ENCODE data around the gene CACHD1.
"Not testable (repeated sequence)": the region's sequence is repeated elsewhere in the genome, so short reads cannot be mapped to it uniquely, and the experiment has no call there.

Gene CACHD1

DNA sequence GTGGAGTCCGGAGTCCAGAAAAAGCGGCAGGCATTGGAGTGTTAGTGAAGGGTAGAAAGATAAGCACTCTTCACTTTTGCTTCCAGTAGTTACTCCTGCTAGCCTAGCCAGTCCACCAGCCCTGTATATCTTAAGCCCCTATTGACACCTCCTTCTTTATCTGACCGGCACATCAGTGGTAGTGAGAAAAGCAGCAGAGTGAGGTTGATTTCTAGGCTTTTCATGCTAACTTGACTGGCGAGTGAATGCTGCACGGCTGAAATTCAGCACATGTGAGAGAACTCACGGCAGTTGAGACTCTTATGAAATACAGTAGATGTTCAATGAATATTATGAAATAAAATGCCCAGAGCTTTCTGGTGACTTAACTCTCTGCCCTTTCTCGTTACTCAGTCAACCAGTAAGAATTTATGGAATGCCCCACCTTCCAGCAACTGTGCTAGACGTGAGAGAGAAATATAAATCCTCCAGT lies 128.2 kb downstream of the CACHD1 start:
- DNase-seq, result no peak

DNA sequence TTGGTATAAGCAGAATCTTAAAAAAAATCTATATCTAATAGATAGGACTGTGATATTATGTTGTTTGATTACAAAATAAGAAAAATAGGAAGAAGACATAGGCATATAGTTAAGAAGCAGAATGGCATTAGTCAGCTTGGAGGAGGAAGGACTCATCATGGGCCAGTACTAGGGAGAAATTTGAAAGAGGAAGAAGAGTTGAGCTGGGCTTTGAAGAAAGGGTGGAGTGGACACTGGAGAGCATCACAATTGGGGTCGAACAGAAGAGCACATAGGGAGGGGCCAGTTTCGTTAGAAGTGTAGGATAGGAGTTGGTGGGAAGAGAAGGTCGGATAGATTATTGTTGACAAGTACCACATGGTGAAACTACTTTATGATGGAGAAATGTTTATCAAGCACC lies 129.3 kb downstream of the CACHD1 start:
- DNase-seq, result no peak

DNA sequence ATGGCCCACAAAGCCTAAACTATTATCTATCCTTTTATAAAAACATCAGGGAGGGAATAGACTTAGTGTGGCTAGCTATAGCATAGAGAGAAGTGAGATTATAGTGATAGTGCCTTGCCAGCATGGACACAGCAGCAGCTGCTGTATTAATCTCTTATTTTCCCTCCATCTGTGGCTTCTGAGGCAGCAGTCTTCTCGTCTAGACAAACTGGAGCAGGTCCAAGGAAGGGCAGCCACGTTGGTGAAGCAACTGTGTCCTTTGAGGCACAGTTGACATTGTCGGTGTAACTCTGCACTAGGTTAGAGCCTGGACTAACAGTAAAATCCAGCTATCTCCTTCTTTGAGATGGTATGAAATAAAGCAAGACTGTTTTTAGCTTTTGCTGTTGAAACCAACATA lies 131.3 kb downstream of the CACHD1 start:
- DNase-seq, result no peak

DNA sequence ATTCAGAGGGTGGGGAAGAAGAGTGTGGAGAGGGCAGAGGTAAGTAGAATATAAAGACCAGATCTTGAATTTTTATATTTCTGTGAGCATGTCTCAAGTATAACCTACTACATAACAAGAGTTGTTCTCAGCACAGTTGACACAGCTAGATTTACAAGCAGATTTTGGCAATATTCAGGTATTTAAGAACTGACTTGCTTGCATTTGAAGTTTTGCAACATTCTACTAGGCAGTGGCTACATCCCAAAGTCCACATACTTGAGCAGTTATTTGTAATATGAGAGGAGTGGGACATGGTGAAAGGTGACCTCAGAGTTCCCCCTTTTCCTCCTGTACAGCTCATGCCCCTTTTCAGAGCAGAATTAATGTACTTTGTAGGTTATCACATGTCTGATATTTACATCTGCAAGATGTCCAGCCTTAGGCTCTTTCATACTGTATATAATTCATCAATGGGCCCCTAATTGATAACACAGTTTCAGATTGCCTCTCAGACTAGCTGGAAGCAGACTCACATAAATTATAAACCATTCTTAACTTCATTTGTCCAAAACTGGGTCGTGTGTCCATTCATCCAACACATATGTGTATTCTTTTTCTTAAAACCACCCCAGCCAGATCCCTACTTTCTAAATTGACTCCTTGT lies 138.2 kb downstream of the CACHD1 start:
- no peak for DNase-seq

DNA sequence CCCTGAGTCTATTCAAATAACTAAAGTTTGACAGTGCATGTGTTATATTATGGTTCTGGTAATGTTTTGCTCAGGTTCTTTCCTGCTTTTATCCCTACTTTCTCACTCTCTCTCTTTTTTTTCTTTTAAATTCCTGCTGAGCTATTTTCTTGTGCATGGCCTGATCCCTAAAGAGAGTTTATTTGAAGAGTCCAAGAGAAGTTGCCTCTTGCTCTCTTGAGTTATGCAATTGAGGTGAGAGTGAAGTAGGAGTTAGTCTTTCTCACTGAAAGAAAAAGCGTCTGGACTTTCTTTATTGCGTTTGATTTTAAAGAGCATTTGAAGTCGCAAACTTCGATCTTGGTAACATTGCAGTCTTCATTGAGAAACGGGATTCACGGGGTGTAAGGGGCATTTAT lies 138.7 kb downstream of the CACHD1 start:
- no peak for DNase-seq

DNA sequence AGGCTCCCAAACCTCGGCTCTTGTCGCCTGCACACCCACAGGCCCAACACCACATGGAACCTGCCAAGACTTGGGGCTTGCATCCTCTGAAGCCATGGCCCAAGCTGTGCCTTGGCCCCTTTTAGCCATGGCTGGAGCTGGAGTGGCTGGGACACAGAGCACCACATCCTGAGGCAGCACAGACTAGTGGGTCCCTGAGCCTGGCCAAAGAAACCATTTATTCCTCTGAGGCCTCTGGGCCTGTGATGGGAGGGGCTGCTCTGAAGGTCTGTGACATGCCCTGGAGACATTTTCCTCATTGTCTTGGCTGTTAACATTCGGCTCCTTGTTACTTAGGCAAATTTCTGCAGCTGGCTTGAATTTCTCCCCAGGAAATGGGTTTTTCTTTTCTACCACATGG lies 141.0 kb downstream of the CACHD1 start:
- DNase-seq, result not testable (repeated sequence)

DNA sequence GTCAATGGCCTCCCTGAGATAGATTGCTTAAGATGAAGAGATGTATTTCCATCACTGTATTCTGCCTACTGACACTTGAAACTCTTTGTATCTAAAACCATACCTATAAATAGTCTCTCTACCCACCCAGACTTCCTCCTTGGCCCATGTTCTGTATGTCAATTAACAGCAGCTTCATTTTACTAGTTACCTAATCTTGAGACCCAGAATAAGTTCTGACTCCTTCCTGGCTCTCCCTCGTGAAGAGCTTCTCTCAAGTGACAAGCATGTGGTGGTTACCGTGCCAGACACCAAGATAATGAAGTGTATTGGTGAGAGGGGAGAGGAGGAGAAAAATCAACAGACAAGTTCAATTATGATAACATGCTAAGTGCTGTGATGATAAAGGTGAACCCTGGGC lies 146.1 kb downstream of the CACHD1 start:
- peak in 2 of 3 experiments; percentile 13 to 29 for DNase-seq

DNA sequence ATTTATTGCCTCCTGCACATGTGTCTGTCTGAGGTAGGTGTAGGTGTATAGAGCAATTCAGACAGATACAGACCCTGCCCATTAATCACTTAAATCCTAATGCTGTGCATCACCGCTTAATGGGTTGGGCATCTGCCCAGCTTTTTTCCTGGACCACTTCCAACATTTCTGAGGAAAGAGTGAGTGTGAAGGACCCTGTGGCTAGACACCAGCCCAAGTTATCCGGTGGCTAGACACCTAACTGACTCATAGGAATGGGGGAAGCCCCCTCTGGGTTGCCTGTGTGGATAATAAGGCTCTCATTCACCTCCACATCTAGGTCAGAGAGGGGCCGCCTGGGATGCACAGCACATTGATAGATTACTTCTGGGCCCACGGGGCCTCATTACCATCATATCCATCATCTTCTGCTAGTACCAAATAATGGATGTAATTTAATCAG lies 153.8 kb downstream of the CACHD1 start:
- DNase-seq, result peak in 2 of 3 experiments; percentile 5 to 58

DNA sequence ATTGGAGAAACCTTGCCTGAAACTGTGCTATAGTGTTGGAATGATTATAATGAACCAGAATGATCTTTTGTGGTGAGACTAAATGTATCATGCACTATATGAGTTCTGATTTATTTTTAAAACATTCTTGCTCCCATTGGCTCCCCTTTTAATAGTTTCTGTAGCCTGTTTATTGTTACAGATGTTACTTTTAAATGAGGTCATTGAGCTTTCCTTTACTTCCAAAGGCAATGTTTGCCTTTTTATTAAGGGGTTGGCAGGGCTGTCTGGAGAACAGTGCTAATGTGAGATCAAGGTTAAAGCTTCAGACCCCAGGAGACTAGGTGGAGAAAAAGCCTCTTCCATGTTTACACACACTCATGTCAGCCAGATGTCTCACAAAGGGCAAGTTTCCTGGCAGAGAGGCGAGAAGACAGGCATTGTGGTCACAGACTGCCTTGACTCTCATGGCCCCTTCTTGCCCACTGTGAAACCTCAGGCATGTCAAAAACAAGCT lies 154.3 kb downstream of the CACHD1 start:
- peak in 1 of 3 experiments; percentile 52 for DNase-seq

DNA sequence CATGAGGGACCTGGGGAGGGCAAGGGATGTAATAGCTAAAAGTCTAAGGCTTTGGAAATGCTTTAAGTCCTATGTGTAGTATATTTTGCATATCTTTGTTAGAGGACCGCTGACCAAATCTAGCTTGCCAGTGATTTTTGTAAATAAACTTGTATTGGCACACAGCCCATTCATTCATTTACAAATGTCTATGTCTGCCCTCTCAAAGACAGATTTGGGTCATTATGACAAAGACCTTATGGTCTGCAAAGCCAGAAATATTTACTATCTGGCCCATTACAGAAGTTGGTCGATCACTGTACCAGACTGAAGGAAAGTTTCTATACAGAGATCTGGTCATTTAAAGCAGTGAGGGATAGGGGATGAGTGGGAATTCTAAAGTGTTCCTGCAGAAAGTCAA lies 154.9 kb downstream of the CACHD1 start:
- no peak for DNase-seq

DNA sequence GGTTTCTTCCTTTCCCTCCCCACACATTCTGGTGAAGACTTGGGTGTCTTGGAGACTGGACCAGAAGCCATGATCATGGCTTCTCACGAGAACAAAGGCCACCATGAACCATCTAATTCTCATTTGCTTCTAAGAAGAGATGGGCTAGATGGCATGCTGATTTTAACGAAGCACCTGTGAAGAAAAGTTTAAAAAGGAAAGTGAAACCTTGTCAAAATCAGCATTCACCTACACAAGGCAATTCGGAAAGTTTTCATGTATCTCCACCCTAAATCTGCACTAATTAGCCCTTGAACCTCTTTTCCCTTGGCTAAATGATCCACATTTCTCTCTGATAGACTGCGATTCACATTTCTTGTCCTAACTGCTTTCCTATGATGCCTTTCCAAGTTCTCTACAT lies 160.7 kb downstream of the CACHD1 start:
- no peak for DNase-seq

DNA sequence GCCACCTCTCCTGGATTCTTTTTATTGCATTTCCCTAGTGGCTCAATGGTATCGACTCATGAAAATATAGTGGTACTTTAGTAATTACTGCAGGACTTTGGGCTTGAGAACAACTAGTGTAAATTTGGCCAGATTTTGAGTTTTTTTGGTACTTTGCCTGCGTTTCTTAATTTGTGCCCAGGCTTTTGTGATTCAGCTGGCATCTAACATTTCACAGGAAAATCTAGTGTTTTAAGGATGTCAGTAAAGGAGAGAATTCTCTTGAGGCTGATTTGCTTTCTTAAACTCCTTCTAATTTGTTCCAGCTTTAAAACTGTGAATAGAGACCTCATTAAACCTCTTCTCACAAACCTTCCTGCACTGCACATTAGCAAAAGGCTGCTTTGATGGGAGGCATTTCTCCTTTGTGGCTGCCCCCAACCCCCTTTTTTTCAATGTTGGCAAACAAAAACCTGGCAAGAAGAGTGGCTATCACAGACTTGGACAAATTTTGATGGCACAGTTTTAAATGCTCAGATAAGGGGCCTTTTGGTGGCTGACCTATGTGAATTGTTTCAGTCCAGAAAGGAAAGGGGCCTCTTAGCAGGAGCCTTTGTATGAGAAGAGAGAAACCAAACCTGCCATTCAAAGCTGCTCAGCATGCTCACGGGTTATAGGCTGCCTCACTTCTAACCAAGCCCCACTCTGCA lies 161.6 kb downstream of the CACHD1 start:
- DNase-seq, result no peak

DNA sequence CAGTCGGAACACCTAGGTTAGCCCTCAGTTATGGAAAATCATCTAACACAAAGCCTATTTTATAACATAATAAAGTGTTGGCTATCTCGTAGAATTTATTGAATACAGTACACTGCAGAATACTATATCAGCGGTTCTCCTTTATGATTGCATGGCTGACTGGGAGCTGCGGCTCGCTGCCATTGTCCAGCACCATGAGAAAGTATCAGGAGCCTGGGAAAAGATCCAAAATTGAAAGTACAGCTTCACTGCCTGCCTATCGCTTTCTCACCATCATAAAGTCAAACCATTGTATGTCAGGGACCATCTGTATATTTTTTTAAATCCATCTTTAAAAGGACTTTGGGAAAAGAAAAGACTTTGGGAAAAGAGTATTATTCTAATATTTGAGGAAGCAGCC lies 163.0 kb downstream of the CACHD1 start:
- DNase-seq, result no peak

DNA sequence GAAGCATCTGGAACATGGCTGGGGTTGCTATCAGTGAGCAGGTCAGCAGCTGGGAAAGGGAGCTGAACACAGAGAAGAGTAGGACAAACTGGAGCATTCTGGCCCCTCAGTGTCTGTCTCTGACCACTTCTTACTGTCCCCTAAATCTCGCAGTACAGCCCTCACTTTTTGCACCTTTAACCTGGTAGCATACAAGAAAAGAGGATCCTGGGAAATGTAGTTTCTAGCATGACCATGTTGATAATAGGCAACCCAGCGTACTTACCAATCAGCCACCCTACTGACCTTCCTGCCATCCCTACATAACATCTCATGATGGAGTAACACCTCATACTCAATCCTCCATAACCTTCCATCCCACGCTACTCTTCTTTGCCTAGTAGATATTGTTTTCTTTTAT lies 175.8 kb downstream of the CACHD1 start:
- DNase-seq, result no peak

DNA sequence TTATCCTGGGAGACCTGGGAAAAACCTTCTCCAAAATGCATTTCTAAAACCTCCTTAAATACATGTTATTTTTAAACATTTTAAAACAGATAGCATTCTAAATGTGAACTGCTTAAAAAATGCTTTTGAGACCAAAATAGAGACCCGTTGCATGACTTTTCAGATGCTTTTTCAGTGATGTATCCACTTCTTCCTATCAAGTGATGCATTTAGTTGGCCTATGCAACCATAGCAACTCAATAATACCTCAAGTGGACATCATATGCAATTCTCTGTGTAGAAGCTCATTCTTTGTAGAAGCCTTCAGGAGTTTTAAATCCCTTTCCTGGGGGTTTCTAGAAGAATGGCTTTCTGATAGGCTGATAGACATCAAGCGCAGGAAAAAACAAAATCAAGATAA lies 180.5 kb downstream of the CACHD1 start:
- no peak for DNase-seq

DNA sequence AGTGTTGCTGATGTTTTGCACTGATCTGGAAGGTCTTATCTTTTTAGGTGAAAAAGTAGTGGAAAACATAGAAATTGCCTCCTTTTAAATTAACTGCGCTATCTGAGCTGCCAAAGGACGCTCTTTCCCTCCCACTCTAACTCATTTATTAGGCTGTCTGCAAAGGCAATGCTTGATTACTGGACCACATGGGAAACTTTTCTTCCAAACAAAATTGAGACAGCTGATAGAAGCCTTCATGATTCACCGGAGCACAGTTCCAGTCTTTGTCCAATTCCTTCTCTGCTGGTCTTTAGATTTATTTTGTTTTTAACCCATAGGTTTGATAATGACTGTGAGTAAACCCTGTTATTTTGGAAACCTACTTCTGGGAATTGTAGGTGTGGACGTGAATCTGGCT lies 181.9 kb downstream of the CACHD1 start:
- DNase-seq, result no peak

DNA sequence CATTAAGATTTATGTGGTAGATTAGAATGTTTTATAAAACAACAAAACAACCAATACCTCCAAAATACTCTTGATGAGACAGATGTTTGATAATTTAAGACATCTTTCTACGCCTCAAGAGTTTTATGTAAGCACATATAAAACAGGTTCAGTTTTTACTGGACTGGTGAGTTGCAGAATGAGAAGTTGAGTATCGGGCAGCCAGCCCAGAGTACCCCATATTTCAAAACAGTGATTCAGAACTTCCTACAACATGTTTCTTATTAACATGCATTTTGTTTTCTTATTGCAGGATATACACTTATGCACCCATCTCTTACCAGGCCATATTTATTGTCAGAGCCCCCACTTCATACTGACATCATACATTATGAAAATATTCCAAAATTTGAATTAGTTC lies 183.5 kb downstream of the CACHD1 start:
- DNase-seq, result no peak

DNA sequence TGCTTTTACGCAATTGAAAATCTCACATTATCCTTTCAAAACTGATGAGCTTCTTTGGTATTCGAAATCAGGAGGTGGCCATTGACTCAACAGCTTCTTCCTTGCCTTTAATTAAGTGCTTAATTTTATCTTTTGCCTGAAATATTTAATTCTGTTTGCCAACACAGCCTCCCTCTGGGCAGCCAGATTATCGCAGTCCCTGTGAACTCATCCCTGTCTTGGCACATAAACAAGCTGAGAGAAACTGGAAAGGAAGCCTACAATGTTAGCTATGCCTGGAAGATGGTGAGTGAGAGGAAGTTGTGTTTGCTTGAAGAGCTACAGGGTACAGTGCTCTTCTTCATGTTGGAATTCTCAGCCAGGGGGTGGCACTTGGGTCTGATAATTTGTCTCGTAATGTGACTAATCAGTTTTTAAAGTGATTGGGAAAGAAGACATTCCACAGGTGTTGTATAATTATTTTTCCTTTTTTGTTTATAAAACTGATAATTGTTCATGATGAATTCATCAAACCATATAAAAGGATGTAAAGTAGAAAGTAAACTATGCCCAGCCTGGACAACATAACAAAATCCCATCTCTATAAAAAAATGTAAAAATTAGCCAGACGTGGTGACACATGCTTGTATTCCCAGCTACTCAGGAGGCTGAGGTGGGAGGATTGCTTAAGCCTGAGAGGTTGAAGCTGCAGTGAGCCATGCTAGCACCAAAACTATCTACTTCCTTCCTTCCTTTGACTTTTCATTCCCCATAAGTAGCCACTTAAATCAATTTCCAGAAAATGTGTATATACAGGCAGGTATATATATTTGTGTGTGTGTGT lies 184.8 kb downstream of the CACHD1 start:
- no peak for DNase-seq

DNA sequence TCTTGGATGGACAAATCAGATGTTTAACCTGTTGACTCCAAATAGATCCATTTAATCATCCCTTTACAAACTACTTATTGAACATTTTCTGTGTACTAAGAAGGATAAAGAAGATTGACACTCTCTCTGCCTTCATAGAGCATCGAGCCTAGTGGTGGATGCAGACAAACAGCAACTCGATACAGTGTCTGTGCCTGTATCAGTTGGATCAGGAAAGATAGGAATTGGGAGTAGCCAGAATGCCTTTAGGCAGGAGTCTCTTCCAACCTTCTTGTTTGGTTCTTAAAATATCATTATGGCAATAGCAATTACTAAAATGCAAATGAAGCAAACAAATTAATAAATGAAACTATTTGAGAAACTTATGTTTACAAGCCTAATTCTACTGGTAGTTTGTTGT lies 185.9 kb downstream of the CACHD1 start:
- no peak for DNase-seq

DNA sequence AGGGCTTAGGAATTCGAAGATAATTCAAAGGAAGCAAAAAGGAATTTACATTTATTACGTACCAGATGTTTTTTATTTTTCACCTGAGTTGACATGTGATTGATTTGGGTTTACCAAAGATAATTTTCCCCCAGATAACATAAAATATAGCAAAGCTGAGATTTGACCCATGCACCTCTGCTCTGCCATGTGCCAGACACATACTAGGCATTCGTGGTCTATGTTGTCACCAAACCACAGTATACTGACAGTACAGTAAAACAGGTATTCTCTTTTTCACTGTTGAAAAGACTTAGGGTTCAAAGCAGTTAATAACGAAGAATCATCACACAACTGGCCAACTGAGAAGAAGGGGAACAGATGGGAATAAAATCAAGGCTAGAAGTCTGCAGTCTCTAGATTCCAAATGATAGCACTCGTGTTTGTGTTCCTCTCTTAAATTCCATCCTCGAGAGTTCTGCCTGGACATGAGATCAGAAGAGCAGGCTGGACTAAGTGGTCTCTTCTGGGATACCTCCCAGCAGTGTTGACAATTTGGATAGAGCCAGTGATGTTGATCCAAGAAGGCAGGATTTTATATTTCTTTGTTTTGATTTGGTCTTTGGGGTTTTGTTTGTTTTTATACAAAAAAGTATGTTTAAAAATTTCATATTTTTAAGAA lies 189.7 kb downstream of the CACHD1 start:
- no peak for DNase-seq

DNA sequence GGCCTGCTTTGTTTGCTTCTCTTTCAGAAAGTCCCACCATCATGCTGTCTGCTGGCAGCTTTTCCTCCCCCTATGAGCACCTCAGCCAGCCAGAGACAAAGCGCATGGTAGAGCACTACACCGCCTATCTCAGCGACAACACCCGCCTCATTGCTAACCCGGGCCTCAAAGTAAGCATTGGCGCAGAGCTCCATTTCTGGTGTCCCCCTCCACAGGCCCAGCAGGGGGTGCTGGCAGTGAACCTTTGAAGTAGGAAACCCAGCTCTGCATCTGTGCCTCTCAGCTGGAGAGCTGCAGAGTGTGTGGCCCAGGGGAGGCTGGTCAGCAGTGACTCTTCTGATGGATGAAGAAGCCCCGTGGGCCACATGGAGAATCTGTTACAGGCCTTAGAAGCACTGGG lies 193.7 kb downstream of the CACHD1 start:
- DNase-seq, result no peak

DNA sequence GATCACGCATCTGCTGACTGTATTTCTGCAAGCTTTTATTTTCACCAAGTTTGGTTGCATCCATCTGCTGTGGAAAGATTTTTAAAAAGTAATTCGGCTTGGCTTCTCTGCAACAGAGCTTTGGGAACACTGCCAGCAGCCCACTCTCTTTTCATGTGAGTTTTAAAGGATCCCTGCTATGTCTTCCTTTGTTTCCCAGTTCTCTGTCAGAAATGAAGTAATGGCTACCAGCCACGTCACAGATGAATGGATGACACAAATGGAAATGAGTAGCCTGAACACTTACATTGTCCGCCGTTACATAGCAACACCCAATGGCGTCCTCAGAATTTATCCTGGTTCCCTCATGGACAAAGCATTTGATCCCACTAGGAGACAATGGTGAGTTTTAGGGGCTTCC lies 194.4 kb downstream of the CACHD1 start:
- DNase-seq, result peak in 1 of 3 experiments; percentile 10

DNA sequence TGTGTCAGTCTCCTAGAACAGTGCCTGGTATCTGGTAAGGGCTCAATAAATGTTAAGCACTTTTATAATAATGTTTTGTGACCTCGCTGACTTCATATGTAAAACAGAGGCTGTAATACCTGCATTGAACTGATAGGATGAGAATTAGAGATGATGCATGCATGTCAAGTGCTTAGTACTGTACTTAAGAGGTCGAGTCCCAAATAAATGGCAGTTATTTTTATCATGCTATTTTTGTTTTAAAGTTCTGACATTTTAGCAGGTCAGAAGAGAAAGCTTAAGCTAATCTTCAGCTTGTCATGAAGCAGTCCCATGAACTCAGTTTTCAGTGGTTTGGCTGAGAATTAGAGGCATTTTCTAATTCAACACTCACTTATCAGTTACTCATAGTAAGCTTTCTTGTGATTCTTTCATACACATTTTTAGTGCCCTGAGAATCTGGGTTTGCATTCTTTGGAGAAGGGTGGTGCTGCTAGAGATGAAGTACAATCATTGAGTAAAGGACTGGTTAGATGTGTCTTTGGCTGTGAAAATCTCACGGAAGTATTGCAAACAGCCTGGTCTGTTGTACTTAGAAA lies 199.3 kb downstream of the CACHD1 start:
- DNase-seq, result no peak
